IPS DF 4.7 (cell line): ENCODE measurements around the gene SPTSSA.
A peak's percentile ranks its signal among the peaks of the same experiment; 100 is the strongest.
"Not testable (repeated sequence)": the region's sequence is repeated elsewhere in the genome, so short reads cannot be mapped to it uniquely, and the experiment has no call there.

ENCODE experiments used
- DNase-seq: peaks from one replicate; pipeline ENCODE4 v3.0.0-alpha.2; 2013; ENCODE audit warnings: low spot score; ENCODE audit errors: extremely low read depth

The SPTSSA gene

DNA sequence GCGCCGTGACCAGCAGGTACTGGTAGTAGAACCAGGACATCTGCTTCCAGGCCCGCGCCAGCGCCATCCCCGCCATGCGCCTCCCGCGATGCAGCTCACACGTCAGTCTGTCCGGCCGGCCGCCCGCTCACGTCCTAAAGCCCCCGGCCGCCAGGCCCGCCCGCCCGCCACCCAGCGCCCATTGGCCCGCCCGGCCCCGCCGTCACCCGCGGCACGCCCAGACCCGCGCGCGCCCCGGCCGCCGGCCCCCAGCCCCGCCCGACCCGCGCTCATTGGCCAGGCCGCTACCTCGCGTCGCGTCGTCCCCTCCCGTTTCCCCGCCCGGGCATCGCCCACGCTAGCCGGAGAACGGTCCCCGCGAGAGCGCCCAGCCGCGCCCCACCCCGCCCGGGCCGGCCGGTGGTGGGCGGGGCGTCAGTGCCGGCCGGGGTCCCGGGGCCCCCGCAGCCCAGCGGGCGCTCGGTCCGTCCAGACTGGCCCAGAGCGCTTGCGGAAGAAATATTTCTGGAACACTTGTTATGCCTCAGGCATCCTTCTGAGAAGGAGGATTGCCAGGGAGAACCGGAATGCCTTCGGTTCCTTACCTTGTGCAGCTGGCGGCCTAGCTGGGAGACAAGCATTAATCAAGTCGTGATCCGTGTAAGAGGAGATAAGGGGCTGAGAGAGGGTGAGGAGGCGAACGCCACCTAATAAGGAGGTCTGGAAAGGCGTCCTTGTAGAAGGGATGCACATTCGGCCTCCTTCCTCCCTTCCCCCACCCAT, at the start of gene SPTSSA:
Gene SPTSSA (minus strand): TSS at position 109 of the 762 bp plus-strand sequence. CDS start 33 bp downstream, at position 76.
- DNase-seq = no peak

DNA sequence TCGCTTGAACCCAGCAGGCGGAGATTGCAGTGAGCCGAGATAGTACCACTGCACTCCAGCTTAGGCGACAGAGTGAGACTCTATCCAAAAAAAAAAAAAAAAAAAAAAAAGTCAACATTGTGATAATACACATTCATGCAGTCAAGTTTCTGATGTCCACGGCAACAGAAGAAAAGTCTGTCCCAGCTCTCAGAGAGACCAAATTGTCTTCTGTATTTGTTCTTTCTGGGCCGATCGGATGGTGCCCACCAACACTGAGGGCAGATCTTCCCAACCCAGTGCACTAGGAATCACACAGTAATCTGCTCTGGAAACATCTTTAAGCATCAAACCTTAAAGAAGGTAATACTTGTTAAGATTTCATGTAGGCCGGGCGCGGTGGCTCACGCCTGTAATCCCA, 45.8 kb upstream of the SPTSSA start:
- no peak for DNase-seq

GRCh38 chr14:34507459-34507858, 45.4 kb upstream of the SPTSSA start:
- DNase-seq = no peak

DNA sequence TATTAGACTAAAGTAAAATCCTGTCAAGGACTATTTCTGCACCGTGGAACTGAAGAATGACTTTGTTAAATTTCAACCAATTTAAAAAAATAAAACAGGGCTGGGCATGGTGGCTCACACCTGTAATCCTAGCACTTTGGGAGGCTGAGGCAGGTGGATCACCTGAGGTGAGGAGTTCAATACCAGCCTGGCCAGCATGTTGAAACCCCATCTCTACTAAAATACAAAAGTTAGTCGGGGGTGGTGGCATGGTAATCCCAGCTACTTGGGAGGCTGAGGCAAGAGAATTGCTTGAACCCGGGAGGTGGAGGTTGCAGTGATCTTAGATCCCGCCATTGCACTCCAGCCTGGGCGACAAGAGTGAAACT, 43.1 kb upstream of the SPTSSA start:
- not testable (repeated sequence) for DNase-seq

GRCh38 chr14:34504027-34504426, 42.0 kb upstream of the SPTSSA start:
- not testable (repeated sequence) for DNase-seq

DNA sequence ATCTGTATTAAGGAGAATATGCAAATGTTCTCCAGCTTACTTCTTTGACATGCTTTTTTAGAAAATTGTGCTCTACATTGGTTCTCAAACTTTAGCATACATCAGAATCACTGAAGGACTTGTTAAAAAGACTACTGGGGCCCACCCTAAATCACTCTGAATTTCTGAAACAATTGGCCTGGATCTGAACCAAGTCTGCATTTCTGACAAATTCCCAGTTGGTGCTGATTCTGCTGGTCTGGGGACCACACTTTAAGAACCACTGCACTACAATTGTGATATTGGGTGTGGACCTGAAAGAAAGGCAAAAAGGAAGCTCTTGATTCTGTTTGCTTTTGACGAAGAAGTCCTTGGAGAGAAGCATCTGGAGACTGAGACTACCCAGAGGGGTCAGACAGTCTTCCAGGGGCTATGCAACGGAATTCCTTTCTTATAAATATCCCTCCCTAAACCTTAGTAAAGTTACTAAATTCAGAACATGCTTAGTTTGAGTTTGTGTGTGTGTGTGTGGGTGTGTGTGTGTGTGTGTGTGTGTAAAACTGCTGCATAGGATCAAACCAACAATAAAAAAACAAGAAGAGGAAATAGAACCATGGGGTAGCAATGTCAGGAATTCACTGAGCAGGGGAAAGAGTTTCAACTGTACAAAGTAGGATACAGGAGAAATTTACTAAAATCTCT, 40.6 kb upstream of the SPTSSA start:
- DNase-seq = no peak

- no peak for DNase-seq
These were observed 40.0 kb upstream of the SPTSSA start for GRCh38 chr14:34502001-34502400.

DNA sequence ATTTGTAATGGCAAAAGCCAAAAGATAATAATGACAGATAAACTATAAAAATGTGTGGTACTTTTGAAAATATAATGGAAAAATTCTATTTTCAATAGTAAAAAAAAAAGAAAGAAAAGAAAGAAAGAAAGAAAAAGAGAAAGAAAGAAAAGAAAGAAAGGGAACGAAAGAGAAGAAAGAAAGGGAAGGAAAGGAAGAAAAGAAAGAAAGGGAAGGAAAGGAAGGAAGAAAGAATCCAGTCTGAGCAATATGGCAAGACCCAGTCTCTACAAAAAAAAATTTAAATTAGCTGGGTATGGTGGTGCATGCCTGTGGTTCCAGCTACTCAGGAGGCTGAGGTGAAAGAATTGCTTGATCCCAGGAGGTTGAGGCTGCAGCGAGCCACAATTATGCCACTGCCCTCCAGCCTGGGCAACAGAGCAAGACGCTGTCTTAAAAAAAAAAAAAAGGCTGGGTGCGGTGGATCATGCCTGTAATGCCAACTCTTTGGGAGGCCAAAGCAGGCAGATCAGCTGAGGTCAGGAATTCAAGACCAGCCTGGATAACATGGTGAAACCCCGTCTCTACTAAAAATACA, 39.1 kb upstream of the SPTSSA start:
- no peak for DNase-seq

DNA sequence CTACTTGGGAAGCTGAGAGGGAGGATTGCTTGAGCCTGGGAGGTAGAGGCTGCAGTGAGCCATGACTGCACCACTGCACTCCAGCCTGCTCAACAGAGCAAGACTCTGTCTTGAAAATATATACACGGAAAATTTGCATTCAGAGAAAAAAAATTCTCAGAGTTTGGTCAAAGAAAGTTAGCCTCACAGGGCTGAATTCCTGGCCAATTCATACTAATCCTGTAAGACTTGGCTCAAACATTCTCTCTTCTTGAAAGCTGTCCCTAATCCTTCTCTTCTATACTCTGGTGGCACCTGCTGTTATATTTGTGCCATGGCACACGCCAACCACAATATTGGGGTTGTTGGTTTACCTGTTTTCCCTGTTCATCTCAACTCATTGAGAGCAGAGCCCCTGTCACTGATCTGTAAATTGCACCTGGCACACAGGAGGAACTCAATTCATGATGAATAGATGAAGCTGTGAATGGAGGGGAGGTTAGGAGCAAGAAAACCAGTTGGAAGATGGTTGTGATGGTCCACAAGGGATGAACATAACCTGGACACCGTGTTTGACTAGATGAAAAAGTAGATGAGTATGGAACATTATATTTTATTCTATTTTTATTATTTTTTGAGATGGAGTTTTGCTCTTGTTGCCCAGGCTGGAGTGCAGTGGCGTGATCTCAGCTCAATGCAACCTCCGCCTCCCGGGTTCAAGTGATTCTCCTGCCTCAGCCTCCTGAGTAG, 36.8 kb upstream of the SPTSSA start:
- no peak for DNase-seq

DNA sequence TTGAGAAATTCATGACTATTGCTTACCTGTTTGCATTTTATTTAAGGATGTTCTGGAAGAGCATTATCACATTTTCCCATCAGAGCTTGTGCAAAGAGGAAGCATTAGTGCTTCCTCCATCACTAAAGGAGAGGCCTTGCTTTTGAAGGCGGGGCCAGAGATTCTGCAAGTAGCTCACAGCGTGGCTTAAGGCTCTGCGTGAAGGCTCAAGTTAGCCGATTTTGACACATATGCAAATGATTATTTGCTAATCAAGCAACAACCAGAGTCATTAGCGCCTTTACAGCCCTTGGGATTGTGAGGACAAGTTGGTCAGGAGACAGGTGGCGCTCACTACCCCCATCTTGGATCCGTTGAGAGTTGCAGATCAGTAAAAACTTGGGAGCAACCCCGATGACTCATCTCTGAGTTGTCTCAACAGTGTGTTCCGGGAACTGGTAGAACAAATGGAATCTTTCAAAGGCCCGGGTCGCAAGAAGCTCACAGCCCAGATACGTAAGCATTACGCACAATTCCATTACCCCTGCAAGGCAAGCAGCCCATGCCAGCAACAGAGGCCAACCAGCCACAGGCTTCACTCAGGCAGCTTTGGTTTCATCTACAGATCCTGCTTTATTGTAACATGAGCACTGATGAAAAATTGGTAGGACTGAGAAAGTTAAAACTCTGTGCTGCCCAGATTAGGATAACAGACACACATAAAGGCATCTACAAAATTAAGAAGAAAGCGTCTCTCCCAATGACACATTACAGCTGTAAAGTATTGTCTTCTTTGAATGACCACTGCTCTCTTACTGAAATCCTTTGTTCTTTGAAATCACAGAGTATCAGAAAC, 34.9 kb upstream of the SPTSSA start:
- DNase-seq = peak; percentile 72

GRCh38 chr14:34496007-34496678, 34.1 kb upstream of the SPTSSA start:
- DNase-seq = no peak

- DNase-seq = no peak
These were observed 27.3 kb upstream of the SPTSSA start for GRCh38 chr14:34489324-34489723.

GRCh38 chr14:34488528-34488927, 26.5 kb upstream of the SPTSSA start:
- no peak for DNase-seq

DNA sequence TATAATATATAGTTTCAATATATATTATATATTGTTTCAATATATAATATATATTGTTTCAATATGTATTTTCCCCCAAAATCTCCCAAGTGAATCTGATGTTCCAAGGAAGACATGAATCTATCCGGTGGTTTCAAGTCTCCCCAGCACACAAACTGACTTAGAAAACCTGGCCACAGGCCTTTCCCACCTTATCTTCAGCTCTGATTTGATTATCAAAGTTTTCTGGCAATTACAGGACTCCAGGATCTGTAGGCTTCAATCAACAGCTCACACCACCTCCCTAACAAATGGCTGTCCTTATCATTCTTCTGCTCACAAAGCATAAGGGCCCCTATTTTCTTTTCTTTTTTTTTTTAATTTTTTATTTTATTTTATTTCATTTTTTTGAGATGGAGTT, 22.7 kb upstream of the SPTSSA start:
- no peak for DNase-seq

DNA sequence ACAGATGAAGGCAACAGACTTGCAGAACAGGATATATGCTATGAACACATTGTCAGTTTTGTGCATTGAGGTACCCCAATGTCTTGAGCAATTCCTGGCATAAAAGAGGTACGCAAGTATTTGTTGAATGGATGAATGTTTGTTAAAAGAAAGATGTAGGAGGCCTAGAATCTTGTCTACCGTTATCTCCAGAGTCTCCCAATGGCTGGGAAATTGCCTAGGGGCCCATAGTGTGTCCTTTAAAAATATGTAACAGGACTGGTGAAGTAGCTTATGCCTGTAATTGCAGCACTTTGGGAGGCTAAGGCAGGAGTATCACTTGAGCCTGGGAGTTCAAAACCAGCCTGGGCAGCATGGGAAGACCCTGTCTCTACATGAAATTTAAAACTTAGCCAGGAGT, 20.4 kb upstream of the SPTSSA start:
- no peak for DNase-seq

- no peak for DNase-seq
These were observed 17.7 kb upstream of the SPTSSA start for GRCh38 chr14:34479694-34480093.

DNA sequence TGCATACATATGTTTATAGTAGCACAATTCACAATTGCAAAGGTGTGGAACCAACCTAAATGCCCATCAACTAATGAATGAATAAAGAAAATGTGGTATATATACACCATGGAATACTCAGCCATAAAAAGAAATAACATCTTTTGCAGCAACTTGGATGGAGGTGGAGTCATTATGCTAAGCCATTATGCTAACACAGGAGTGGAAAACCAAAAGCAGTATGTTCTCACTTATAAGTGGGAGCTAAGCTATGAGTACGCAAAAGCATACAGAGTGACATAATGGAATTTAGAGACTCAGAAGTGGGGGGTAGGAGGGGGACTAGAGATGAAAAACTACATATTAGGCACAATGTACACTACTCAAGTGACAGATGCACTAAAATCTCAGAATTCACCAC, 16.2 kb upstream of the SPTSSA start:
- no peak for DNase-seq

DNA sequence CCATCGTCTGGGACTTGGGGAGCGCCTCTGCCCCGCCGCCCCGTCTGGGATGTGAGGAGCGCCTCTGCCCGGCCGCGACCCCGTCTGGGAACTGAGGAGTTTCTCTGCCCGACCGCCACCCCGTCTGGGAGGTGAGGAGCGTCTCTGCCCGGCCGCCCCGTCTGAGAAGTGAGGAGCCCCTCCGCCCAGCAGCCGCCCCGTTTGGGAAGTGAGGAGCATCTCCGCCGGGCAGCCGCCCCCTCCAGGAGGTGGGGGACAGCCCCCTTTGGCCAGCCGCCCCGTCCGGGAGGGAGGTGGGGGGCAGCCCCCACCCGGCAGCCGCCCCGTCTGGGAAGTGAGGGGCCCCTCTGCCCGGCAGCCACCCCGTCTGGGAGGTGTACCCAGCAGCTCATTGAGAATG, 14.0 kb upstream of the SPTSSA start:
- not testable (repeated sequence) for DNase-seq

- DNase-seq = no peak
These were observed 13.1 kb upstream of the SPTSSA start for GRCh38 chr14:34475163-34475562.

DNA sequence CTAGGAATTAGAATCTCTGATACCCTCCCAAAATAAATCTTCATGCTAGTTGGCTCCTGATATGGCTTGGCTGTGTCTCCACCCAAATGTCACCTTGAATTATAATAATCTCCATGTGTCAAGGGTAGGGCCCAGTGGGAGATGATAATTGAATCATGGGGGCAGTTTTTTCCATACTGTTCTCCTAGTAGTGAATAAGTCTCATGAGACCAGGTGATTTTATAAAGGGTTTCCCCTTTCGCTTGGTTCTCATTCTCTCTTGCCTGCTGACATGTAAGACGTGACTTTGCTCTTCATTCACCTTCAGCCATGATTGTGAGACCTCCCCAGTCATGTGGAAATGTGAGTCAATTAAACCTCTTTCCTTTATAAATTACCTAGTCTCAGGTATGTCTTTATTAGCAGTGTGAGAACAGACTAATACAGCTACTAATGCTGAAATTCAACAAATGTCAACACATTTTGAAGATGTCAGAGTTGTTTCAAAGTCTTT, 12.2 kb upstream of the SPTSSA start:
- no peak for DNase-seq
